Endodermal cell (in vitro differentiated cells): Measurements from ENCODE around the gene TPSD1. TPM values are rescaled to one million over a fixed set of nuclear protein-coding genes. Genes with fewer than 3 reads are reported as not detected.

Experiments
- DNase-seq: peaks from one replicate; pipeline ENCODE4 v3.0.0-alpha.2; 2017
- H3K27ac ChIP-seq: 2 replicates; pipeline ENCODE4 v1.5.1; 2013; ENCODE audit warnings: mild to moderate bottlenecking, low read depth, low read length, moderate library complexity
- H3K27me3 ChIP-seq: 2 replicates; pipeline ENCODE4 v1.6.1; 2013; ENCODE audit warnings: mild to moderate bottlenecking, low read length, moderate library complexity; ENCODE audit not compliant: insufficient read depth, control insufficient read depth, poor library complexity, severe bottlenecking
- H3K36me3 ChIP-seq: 2 replicates; pipeline ENCODE4 v1.7.0; 2013; ENCODE audit warnings: mild to moderate bottlenecking, low read length, moderate library complexity; ENCODE audit not compliant: control insufficient read depth, insufficient read depth
- H3K4me1 ChIP-seq: one replicate; pipeline ENCODE4 v1.7.0; 2013; ENCODE audit warnings: low read length; ENCODE audit not compliant: control insufficient read depth, insufficient read depth
- H3K4me3 ChIP-seq: 2 replicates; pipeline ENCODE4 v1.5.1; 2013; ENCODE audit warnings: mild to moderate bottlenecking, low read length, moderate library complexity
- H3K9ac ChIP-seq: 2 replicates; pipeline ENCODE4 v1.6.1; 2013; ENCODE audit warnings: mild to moderate bottlenecking, low read length, moderate library complexity; ENCODE audit not compliant: poor library complexity, severe bottlenecking; ENCODE audit errors: extremely low read depth
- H3K9me3 ChIP-seq: 2 replicates; pipeline ENCODE4 v1.6.1; 2013; ENCODE audit warnings: mild to moderate bottlenecking, low read length, moderate library complexity; ENCODE audit not compliant: control insufficient read depth
- H3K27ac Mint-ChIP-seq: 2 replicates; pipeline ENCODE4 v1.8.0; 2020; ENCODE audit warnings: mixed read lengths
- H3K27me3 Mint-ChIP-seq: 2 replicates; pipeline ENCODE4 v1.8.0; 2021; ENCODE audit warnings: mild to moderate bottlenecking, mixed read lengths; ENCODE audit not compliant: insufficient read depth
- H3K36me3 Mint-ChIP-seq: 2 replicates; pipeline ENCODE4 v1.8.0; 2020; ENCODE audit warnings: low read depth, mixed read lengths
- H3K4me1 Mint-ChIP-seq: 2 replicates; pipeline ENCODE4 v1.8.0; 2020; ENCODE audit warnings: mixed read lengths
- H3K4me3 Mint-ChIP-seq: 2 replicates; pipeline ENCODE4 v1.8.0; 2020; ENCODE audit warnings: mild to moderate bottlenecking, moderate library complexity, mixed read lengths
- H3K9me3 Mint-ChIP-seq: 2 replicates; pipeline ENCODE4 v1.8.0; 2020; ENCODE audit warnings: mild to moderate bottlenecking, mixed read lengths
- CTCF ChIP-seq: fragments of 200-600 bp; sonication (generic); conservative IDR thresholded peaks from 2 replicates; pipeline ENCODE4 v1.5.0; 2021; ENCODE audit warnings: antibody characterized with exemption, mild to moderate bottlenecking
- WGBS, 2 experiments: methylation state at CpG; one replicate each; pipeline versions ENCODE4 v1.1.5 to v1.1.7; 2013; ENCODE audit warnings: missing lambda C conversion rate in 2 of 2, mixed read lengths in 1 of 2; ENCODE audit not compliant: insufficient coverage in 1 of 2, insufficient read length in 1 of 2; 5-methylcytosine and 5-hydroxymethylcytosine counted together
- total RNA-seq, 2 donors: library from RNA; stranded (reverse); fragmentation: NEBNext Ultra II Directional in 1 of 2; extraction: Animal tissue kit (Norgen Biotek cat#: 25700) in 1 of 2; gene quantifications; 2 replicates in 1 of 2; 3 replicates in 1 of 2; pipeline ENCODE4 v1.2.1, GENCODE V29; 2021

The TPSD1 gene
- total RNA-seq, 2 donors from 2014 or later, result not detected

GRCh38 chr16:1218061-1218929 lies 37.6 kb upstream of the TPSD1 start:
- DNase-seq, result no peak
- no peaks in the 10 kb centered on the region for H3K9me3 Mint-ChIP-seq
- H3K36me3 ChIP-seq, result no peaks in the 10 kb centered on the region
- no peak overlapping the region for H3K4me3 Mint-ChIP-seq
- no peak overlapping the region for H3K9ac ChIP-seq
- no peak overlapping the region for H3K4me3 ChIP-seq
- no peaks in the 10 kb centered on the region for H3K27me3 ChIP-seq
- no peak overlapping the region for H3K27ac Mint-ChIP-seq
- peaks cover 8% of the 10 kb centered on the region for H3K36me3 Mint-ChIP-seq
- TF ChIP-seq CTCF, result no peak
- 92 to 94% methylated on average over 33 to 48 of the region's 49 CpGs for WGBS, 2 experiments
- no peaks in the 10 kb centered on the region for H3K4me1 Mint-ChIP-seq
- H3K4me1 ChIP-seq, result no peaks in the 10 kb centered on the region
- H3K27me3 Mint-ChIP-seq, result no peaks in the 10 kb centered on the region
- H3K27ac ChIP-seq, result no peak overlapping the region
- H3K9me3 ChIP-seq, result no peaks in the 10 kb centered on the region

GRCh38 chr16:1218930-1219611 lies 36.8 kb upstream of the TPSD1 start:
- no peaks in the 10 kb centered on the region for H3K9me3 ChIP-seq
- WGBS, 2 experiments, result 92 to 93% methylated on average over 11 to 24 of the region's 24 CpGs
- no peaks in the 10 kb centered on the region for H3K36me3 ChIP-seq
- H3K4me3 ChIP-seq, result no peak overlapping the region
- peaks cover 8% of the 10 kb centered on the region for H3K36me3 Mint-ChIP-seq
- H3K27ac Mint-ChIP-seq, result no peak overlapping the region
- H3K27ac ChIP-seq, result no peak overlapping the region
- DNase-seq, result no peak
- H3K27me3 ChIP-seq, result no peaks in the 10 kb centered on the region
- no peak for TF ChIP-seq CTCF
- H3K27me3 Mint-ChIP-seq, result no peaks in the 10 kb centered on the region
- no peak overlapping the region for H3K4me3 Mint-ChIP-seq
- no peaks in the 10 kb centered on the region for H3K9me3 Mint-ChIP-seq
- no peak overlapping the region for H3K9ac ChIP-seq
- H3K4me1 ChIP-seq, result no peaks in the 10 kb centered on the region
- no peaks in the 10 kb centered on the region for H3K4me1 Mint-ChIP-seq

- Histone ChIP-seq H3K36me3 (no peaks in the 10 kb centered on the region), H3K27ac (no peak overlapping the region), H3K9ac (no peak overlapping the region), H3K4me3 (no peak overlapping the region), H3K9me3 (no peaks in the 10 kb centered on the region), H3K27me3 (no peaks in the 10 kb centered on the region), H3K4me1 (no peaks in the 10 kb centered on the region)
- H3K36me3 Mint-ChIP-seq, result peaks cover 8% of the 10 kb centered on the region
- H3K27me3 Mint-ChIP-seq, result no peaks in the 10 kb centered on the region
- H3K4me3 Mint-ChIP-seq, result no peak overlapping the region
- TF ChIP-seq CTCF, result no peak
- H3K27ac Mint-ChIP-seq, result no peak overlapping the region
- H3K9me3 Mint-ChIP-seq, result no peaks in the 10 kb centered on the region
- no peaks in the 10 kb centered on the region for H3K4me1 Mint-ChIP-seq
- 93 to 94% methylated on average over 16 to 55 of the region's 55 CpGs for WGBS, 2 experiments
- no peak for DNase-seq
These were observed 35.7 kb upstream of the TPSD1 start for GRCh38 chr16:1220098-1220728.
